ENCODE data around the gene DALRD3.
"Not testable (repeated sequence)": the region's sequence is repeated elsewhere in the genome, so short reads cannot be mapped to it uniquely, and the experiment has no call there.

DALRD3 gene

GRCh38 chr3:49008627-49009026 lies 9.8 kb downstream of the DALRD3 start:
- intact Hi-C loops (cut with DNase I), result not testable (repeated sequence)

DNA sequence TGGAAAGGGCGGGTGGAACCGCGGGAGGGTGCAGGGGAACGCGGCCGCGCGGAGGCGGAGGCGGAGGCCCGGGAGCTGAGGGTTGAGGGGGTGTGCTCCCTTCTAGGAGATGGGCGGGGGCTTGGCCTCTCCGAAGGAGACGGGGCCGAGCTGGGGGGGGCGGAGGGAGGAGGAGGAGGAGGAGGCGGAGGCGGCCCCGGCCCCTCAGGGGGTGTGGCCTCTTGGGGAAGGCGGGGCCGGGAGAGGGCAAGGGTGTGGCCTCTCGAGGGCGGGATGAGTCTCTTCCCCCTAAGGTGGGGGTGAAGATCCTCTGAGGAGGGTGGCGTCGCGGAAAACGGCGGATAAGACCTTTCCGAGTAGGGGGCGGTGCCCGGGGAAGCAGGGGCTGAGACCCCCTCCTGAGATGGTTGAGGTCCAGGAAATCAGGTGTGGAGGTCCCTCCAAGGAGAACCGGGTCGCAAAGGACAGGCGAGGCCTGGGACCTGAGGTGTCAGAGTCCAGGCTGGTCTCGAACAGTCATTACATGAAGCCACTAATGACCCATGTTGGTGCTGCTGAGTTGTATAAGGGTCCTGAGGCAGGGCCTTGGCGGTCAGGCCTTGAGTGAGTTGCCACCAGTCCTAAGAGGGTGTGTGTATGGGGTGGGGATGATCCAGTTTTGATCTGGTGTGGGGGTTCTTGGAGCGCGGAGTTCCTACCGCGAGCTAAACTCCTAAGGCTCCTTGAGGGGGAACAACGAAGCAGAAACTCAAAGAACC lies 10.4 kb downstream of the DALRD3 start:
- peak; percentile 43 to 92 (median 83) for DNase-seq
- intact Hi-C loops (cut with DNase I), result no loop called here

More at GRCh38 chr3:49008627-49009026, 9.8 kb downstream of the DALRD3 start:
- not testable (repeated sequence) for DNase-seq

GRCh38 chr3:49007068-49007770 lies 11.2 kb downstream of the DALRD3 start, which contains the start of gene WDR6:
TSS of gene WDR6 (plus strand) at chr3:49007391. CDS start at chr3:49007432, 41 bp downstream.
- peak; percentile 86 to 98 (median 94) for DNase-seq
- intact Hi-C loops (cut with DNase I), result no loop called here

DNA sequence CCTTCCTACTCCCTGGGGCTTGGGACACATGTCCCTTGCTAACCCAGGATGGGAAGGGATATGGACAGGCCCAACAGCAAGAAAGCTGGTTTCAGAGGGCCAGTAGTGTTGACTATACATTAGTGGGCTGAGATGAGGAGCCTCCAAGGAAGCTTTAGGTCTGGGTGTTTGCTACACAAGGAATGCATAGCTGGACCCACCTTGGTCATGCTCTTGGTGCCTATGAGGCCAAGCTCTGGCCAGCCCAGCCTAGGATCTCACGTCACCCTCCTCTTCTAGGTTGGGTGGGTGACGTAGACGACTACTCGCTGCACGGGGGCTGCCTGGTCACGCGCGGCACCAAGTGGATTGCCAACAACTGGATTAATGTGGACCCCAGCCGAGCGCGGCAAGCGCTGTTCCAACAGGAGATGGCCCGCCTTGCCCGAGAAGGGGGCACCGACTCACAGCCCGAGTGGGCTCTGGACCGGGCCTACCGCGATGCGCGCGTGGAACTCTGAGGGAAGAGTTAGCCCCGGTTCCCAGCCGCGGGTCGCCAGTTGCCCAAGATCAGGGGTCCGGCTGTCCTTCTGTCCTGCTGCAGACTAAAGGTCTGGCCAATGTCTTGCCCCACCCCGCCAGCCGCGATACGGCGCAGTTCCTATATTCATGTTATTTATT lies 11.8 kb downstream of the DALRD3 start:
- intact Hi-C loops (cut with DNase I), result no loop called here
- peak in 18 of 42 donors; percentile 28 to 66 (median 42) for DNase-seq

- intact Hi-C loops (cut with DNase I), result no loop called here
- no peak for DNase-seq
Observed at GRCh38 chr3:49005998-49006397, 12.4 kb downstream of the DALRD3 start.

DNA sequence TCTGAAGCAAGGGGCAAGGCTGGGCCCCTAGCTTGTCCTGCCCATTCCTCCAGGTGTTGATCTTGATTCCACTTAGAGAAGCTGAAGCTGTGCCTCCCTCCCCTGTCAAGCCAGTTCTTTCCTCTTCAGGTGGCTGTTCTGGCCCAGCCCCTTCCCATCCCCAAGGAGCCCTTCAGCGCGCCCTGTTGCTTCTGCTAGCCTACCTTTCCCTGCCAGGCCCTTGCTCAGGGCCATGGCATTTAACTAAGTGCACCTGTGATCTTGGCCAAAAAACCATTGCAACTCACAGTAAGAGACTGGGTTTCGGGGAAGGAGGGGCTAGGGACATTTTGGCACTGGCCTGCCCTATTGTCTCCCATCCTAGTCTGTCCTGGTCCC lies 13.1 kb downstream of the DALRD3 start:
- intact Hi-C loops (cut with DNase I), result no loop called here
- no peak for DNase-seq

- DNase-seq, result peak in 6 of 42 donors; percentile 42 to 66 (median 57)
- intact Hi-C loops (cut with DNase I), result no loop called here
Observed at GRCh38 chr3:49004352-49005302, 13.8 kb downstream of the DALRD3 start.

DNA sequence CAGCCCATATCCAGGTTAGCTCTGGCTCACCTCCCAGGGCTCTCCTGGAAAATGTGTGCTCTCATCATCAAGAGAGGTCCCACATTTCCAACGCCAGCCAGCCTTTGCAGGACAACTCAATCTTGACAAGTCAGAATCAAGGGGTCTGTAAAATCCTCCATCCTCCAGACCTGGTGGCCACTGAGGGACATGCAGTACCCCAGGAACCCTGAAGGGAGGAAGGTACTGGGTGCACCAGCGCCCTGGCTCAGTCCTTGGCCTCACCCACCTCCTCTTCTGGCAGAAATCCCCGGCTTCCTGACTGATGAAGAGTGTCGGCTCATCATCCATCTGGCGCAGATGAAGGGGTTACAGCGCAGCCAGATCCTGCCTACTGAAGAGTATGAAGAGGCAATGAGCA lies 17.2 kb downstream of the DALRD3 start:
- intact Hi-C loops (cut with DNase I), result no loop called here
- no peak for DNase-seq

GRCh38 chr3:48999085-48999858 lies 19.1 kb downstream of the DALRD3 start:
- intact Hi-C loops (cut with DNase I), result no loop called here
- DNase-seq, result no peak

- intact Hi-C loops (cut with DNase I), result no loop called here
- peak; percentile 58 to 91 (median 78) for DNase-seq
Observed at GRCh38 chr3:48997714-48998637, 20.4 kb downstream of the DALRD3 start.

GRCh38 chr3:48997102-48997635 lies 21.2 kb downstream of the DALRD3 start:
- DNase-seq, result no peak
- intact Hi-C loops (cut with DNase I), result no loop called here

GRCh38 chr3:48996640-48997039 lies 21.7 kb downstream of the DALRD3 start:
- intact Hi-C loops (cut with DNase I), result no loop called here
- DNase-seq, result no peak

DNA sequence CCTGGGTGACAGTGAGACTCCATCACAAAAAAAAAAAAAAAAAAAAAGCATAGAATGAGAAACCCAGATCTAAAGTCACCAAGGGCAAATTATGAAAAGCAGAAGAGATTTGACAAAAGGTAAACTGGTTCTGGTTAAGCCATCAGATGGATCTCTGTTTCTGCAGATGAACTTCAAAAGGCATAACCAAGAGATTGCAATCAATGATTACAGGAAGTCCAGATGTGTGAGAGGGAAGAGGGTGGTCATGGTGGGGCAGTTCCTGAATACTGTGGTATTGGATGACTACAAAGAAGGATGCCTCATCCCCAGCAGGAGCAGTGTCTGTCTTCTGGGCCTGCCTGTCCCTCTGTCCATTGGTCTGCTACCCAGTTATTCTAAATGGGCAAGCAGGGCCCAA lies 24.5 kb downstream of the DALRD3 start:
- no peak for DNase-seq
- intact Hi-C loops (cut with DNase I), result no loop called here

DNA sequence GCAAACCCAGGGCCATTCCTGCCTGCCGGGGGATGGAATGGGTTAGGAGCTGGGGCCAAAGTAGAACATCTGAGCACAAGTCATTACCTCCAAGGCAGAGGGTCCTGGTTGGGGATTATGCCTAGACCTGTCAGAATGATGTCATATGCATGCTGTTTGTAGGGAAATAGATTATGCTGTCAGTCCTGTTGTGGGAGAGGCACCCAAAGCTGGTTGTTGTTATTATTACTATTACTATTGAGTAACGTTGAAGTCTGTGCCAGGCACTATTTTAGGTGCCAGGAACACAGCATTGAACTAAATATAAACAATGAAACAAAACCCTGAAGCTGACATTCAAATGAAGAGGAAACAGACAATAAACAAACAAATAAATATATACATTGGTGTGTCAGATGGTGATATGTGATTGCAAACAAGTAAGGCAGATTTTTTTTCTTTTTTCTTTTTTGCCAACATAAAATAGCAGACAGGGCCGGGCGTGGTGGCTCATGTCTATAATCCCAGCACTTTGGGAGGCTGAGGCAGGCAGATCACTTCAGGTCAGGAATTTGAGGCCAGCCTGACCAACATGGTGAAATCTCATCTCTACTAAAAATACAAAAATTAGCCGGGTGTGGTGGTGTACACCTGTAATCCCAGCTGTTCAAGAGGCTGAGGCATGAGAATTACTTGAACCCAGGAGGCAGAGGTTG lies 26.4 kb downstream of the DALRD3 start:
- DNase-seq, result no peak
- intact Hi-C loops (cut with DNase I), result no loop called here

- intact Hi-C loops (cut with DNase I), result no loop called here
- DNase-seq, result peak in 21 of 42 donors; percentile 23 to 78 (median 53)
Observed at GRCh38 chr3:48990636-48991469, 27.5 kb downstream of the DALRD3 start.

Measured in head of caudate nucleus (tissue), 42 donors.